HG03571 (cell line): ENCODE results near the gene GUCD1.

Source experiments
- ATAC-seq: cut with Tn5 transposase; IDR thresholded peaks from one replicate; pipeline ENCODE4 v1.9.1; 2021; ENCODE audit not compliant: unreplicated experiment

GUCD1 gene

DNA sequence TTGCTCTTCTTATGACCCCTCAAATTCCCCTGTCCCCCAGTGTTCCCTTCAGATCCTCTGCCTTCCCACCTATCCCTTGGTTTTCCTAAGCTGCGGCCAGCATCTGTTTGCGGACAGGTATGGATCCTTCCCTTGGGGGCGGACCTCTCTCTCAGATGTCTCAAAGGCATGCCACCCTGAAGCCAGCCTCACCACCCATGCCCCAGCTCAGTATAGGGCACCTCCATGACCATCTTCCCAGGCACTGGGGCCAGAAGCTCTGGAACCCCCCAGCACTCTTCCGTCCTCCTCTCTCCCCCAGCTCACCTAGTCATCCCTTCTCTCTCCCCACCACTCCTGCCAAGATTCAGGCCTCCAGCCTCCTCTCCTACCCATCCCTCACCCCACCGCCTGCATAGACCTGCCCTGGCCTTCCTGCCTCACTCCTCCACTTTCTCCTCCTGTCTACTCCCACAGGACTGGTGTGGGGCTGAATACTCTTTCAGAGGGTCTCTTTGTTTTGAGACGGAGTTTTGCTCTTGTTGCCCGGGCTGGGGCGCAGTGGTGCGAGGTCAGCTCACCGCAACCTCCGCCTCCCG is 35.7 kb upstream of the GUCD1 start:
- no peak for ATAC-seq

DNA sequence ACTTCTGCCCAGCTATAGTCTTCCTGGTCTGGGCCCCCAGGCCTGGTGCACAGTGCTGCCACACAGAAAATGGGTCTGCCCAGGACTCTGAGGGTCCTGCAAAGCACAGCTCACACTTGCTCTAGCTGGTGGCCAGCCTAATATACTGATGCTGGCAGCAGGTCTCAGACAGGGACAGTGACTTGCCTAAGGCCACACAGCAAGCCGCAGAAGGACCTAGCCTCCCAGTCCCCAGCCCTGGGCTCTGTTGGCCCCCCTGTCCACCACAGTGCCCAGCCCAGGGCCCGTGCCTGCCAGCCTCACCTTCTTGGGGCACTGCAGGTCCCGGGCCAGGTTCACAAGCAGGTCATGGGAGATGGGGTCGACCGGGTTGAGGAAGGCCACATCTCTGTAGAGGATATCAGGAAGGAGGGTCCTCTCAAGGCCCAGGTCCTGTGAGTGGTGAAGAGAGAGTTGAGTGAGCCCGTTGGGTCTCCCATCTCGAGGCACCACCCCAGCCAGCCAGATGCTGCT is 34.6 kb upstream of the GUCD1 start:
- no peak for ATAC-seq

DNA sequence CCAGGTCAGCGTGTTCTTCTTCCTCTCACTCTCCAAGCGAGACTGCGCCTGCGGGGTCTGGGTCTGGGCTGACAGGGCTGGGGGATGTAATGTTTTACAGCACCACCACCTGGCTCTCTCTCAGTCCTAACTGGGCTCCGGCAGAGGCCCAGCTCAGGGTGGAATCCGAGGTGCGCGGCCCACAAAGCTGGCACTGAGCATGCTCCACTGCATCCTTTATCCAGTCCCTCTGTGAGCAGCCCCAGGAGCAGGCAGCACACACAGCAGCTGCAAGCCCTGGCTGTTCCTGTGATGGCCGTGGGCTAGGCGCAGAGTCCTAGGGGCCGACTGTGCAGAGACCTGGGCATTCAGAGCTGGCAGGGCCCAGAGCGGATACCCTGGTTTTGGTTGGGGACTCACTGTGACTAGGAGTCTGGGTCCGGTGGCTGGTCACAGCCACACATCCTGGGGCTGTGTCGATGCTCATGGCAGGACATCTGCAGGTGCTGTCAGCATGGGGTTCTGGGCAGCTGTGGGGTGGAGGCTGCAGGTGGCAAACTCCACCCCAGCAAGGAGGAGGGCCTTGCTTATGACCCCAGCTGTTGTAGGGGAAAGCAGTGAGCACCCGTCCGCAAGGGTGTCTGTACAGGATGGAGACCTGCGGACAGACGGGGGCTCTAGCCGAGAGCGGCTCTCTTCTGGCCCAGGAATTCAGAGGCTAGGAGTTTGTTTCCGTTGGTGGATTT is 34.0 kb upstream of the GUCD1 start:
- no peak for ATAC-seq

DNA sequence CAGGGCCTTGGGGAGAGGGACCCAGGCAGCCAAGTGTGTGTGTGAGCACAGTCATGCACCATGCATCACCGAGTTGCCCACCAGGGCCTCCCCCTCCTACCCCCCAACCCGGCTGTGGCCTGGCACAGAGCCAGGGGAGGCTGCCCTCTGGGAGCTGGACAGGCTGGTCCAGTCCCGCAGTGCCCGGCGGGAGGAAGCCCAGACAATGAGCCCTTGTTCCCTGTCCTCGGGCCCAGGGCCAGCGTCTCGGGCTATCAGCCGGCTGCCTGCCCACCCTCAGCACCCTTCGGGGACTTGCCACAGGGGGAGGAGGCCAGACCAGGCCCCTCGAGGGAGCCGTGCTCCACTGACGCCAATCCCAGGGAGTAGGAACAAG is 33.4 kb upstream of the GUCD1 start:
- ATAC-seq: no peak

DNA sequence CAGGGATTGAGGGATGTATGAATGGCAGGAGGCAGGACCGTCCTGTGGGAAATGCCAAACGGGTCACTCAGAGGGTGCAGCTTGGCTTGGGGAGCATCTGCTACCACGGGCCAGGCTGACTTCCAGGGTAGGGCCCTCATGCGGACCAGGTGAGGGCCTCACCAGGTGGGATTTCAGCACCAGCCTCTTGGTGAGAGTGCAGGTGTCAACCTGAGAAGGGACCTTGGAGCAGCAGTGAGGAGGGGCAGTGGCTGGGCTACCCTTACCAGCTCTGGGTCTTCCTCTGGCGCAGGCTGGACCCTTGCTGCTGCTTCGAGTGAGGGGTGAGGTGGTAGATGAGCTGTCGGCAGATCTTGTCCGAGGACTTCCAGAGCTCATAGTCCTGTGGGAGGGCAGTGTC is 33.0 kb upstream of the GUCD1 start:
- no peak for ATAC-seq

DNA sequence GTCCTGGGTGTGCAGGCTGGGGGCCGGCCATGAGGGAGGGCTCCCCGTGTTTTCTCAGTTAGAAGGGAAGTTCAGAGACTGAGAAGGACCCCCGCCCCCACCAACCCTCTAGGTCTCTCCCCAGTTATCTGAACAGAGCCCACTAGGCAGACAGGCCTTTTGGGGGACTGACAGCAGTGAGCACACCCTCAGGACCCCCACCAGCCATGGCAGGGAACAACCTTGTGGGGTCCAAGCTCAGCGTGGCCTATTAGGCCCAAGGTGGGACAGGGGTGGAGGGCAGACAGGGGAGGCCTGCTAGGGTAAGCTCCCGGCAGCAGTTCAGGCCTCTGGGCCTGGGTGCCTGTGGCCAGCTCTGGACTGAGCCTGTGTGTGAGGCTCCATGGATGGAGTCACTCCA is 32.3 kb upstream of the GUCD1 start:
- ATAC-seq: no peak

- ATAC-seq: no peak
These were observed 31.1 kb upstream of the GUCD1 start for GRCh38 chr22:24585927-24586546.

GRCh38 chr22:24585461-24585860 is 30.5 kb upstream of the GUCD1 start:
- no peak for ATAC-seq

DNA sequence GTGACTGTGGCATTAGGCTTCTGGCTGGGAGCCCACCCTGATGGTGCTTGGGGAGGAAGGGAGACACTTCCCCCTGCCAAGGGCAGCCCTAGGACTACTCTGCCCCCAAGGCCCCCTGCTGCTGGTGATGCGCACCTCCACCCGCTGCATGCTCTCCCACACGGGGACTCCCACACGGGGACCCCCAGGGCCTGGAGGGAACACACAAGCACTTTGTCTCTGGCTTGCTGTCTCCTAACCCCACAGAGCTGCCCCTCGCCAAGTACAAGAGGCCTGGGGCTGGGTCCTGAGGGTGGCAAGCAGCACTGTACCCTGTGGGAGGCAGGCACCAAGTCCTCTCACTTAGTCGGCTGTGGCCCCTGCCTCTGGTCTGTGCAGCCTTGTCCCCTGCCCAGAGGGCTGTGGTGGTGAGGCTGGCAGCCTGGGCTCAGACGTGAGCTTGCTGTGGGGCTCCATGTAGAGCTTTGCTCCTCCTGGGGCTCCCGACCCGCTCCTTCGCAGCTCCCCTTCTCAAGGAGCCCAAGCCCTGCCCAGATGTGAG is 30.0 kb upstream of the GUCD1 start:
- no peak for ATAC-seq

DNA sequence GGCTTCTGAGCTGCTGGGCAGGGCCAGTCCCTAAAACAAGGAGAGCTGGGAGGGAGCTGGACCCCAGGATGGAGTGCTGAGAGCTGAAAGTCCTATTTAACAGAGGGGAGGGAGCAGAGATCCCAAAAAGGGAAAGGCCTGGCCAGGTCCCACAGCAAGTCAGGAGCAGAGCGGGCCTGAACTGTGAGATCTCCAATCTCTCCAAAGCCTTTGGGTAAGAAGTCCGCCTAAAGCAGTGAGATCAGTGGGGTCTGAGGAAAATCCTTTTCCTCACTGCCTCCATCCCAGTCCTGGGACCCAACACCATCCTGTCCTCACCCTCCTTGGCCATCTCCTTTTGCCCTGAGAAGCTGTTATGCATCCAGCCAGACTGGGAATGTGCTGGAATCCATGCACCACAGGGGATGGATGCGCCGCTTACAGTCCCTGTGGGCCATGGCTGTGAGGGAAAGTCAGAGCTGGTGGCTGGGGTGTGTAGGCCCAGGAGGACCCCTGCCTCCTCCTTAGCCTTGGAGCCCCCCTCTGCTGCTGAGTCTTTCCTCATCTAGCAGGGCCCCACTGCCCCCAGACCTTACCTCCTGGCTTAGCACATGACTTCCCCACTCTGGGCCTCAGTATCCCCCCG is 29.3 kb upstream of the GUCD1 start:
- no peak for ATAC-seq

GRCh38 chr22:24583221-24584165 is 28.6 kb upstream of the GUCD1 start:
- no peak for ATAC-seq

DNA sequence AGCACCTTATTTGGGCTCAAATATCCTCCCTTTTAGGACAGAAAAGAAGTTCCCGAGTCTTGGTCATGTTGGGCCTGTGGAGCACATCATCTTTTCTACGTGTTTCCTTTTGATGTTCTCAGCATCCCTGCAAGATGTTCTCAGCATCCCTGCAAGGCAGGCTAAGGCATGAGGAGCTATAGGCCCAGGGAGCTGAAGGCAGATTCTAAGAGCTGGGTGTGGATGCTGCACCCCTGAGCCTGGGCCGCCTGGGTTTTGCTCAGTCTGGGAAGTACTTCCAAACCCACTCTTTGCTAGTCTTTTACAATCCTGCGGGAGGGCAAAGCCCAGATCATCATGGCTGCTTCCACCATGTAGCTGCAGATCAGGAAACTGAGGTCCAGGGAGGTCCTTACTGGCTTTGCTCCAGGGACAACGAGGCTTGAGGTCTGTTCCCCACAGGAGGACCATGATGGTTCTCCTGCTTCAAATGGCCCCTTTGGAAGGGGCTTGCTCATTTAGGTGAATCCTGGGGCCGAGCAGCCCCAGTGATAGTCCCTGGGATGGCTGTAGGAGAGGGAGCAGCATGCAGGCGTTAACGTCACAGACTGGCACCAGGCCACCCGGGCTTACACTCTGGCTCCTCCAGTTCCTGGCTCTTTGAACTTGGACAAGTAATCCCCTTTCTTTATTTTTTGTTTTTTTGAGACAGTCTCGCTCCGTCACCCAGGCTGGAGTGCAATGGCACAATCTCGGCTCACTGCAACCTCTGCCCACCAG is 27.3 kb upstream of the GUCD1 start:
- ATAC-seq: no peak

GRCh38 chr22:24580276-24580675 is 25.3 kb upstream of the GUCD1 start:
- ATAC-seq: no peak

- no peak for ATAC-seq
These were observed 24.3 kb upstream of the GUCD1 start for GRCh38 chr22:24579258-24579601.

- ATAC-seq: no peak
These were observed 23.7 kb upstream of the GUCD1 start for GRCh38 chr22:24578355-24579257.

DNA sequence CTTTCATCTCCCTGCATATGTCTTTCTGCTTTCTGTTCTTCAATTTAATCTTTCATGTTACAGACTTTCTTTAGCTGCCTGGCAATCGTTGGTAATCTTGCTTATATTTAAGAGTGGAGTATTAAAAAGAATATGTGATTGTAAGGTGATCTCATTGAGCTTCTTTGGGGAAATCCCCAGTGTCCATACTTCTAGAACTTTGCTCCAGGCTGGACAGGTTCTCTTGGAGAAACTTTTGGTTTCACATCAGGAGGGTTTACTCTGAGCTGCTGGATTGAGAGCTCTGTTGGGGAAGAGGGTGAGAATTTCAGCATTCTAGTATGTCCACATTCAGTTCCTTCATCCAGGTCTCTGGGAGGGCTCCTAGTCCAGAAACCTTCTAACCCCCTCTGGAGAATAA is 21.8 kb upstream of the GUCD1 start:
- ATAC-seq: no peak

DNA sequence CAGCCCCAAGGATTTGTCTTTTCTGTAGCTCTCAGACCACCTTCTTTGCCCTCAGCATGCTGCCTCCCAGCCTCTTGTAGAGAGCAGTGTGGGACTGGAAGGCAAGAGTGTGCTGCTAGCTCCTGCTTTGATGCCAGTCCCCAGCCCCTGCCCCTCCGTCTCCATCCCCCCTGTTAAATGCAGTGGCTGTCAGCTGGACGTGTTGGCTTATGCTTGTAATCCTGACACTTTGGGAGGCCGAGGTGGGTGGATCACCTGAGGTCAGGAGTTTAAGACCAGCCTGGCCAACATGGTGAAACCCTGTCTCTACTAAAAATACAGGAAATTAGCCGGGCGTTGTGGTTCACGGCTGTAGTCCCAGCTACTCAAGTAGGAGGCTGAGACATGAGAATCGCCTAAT is 16.3 kb upstream of the GUCD1 start:
- ATAC-seq: no peak

DNA sequence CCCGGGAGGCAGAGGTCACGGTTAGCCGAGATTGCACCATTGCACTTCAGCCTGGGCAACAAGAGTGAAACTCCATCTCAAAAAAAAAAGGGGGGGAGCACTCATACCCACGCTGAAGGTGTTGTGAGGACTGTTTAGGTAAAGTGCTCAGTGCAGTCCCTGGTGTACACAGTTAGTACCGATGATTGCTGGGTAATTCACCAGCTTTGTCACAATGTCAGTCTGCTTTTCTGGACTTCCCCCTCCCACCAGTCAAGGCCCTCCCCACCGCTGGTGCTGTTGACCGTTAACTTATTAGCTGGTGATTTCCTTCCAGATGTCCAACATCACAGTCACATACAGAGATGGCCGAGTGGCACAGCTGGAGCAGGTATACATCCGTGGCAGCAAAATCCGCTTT is 12.7 kb upstream of the GUCD1 start:
- no peak for ATAC-seq

DNA sequence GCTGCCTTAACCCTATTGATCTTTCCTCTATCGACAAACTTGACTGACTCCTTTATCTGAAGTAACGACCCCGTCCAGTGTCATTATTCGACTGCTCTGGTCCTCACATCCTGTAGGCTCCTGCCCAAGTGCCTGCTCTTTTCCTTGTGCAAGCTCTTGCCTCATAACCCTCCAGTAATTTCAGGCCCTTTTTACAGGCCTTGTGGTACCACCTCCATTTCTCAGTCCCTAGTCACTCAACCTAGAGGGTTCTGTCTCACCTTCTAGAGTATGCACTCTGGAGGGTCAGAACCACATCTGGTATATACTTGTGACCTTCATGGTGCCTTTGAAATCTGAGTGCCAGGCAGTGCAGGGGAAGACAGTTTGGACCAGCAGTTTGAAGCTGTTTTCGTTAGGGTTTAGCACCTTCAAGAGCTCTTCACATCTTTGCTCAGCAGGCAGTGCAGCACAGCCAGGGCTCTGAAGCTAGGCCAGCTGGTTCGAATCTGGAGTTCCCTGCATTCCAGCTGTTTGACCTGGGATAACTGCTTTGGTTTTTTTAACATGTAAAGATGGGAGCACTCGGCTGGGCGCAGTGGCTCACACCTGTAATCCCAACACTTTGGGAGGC is 12.1 kb upstream of the GUCD1 start:
- ATAC-seq: no peak
